ENCODE results near the gene AK8. TPM values are rescaled to one million over a fixed set of nuclear protein-coding genes. Genes with fewer than 3 reads are reported as not detected.

The AK8 gene
- polyA plus RNA-seq, 1 of the 3 experiments (the other 2 are of a cell fraction) = 0.77 TPM

GRCh38 chr9:132896264-132896663 is 18.2 kb upstream of the AK8 start:
- 97% methylated on average over 10 of the region's 13 CpGs for WGBS (ENCODE audit: low lambda C conversion rate)
- ChIA-PET POLR2A (no interaction called here), CTCF (interaction anchor here (1.0 to 1.4 kb wide), 2 partner anchors 14 to 92 kb away, joined by 3 to 4 read pairs; no protein-coding TSS in a partner anchor)
- Histone ChIP-seq H4K20me1 (ENCODE audit: insufficient read depth) (no peaks in the 10 kb centered on the region), H3K27ac (ENCODE audit: low read depth in 2 of 2, low read length in 1 of 2) (no peak overlapping the region), H3K79me2 (ENCODE audit: insufficient read depth) (no peaks in the 10 kb centered on the region), H3K9me2 (no peaks in the 10 kb centered on the region), H3F3A (replicated peaks; ENCODE audit: insufficient read depth) (no peaks in the 10 kb centered on the region), H3K4me3 (ENCODE audit: low read depth in 2 of 2, low read length in 1 of 2) (no peak overlapping the region), H3K9ac (no peak overlapping the region), H2AFZ (ENCODE audit: low read depth) (no peak overlapping the region), H3K4me2 (no peak overlapping the region), H3K4me1 (ENCODE audit: control insufficient read depth in 1 of 2, insufficient read depth in 2 of 2, low read depth in 1 of 2, low read length in 1 of 2) (no peaks in the 10 kb centered on the region), H3K9me3 (no peaks in the 10 kb centered on the region), H3K27me3 (ENCODE audit: insufficient read depth) (no peaks in the 10 kb centered on the region), H3K36me3 (replicated peaks in 1 of 2; ENCODE audit: control insufficient read depth in 1 of 2, insufficient read depth in 2 of 2, low read length in 1 of 2) (peaks cover 36 to 78% of the 10 kb centered on the region in 2 experiments)
- TF ChIP-seq FOSL2 (IDR thresholded peaks at IDR 0.05; ENCODE audit: borderline replicate concordance, low read depth) = no peak
- no peak for TF ChIP-seq EZH2phosphoT487 (IDR thresholded peaks at IDR 0.05; ENCODE audit: borderline replicate concordance, low read depth)
- TF ChIP-seq, protein P1, sequence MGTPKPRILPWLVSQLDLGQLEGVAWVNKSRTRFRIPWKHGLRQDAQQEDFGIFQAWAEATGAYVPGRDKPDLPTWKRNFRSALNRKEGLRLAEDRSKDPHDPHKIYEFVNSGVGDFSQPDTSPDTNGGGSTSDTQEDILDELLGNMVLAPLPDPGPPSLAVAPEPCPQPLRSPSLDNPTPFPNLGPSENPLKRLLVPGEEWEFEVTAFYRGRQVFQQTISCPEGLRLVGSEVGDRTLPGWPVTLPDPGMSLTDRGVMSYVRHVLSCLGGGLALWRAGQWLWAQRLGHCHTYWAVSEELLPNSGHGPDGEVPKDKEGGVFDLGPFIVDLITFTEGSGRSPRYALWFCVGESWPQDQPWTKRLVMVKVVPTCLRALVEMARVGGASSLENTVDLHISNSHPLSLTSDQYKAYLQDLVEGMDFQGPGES (IDR thresholded peaks at IDR 0.05; ENCODE audit: low read depth, low read length) = no peak
- TF ChIP-seq, protein P2, sequence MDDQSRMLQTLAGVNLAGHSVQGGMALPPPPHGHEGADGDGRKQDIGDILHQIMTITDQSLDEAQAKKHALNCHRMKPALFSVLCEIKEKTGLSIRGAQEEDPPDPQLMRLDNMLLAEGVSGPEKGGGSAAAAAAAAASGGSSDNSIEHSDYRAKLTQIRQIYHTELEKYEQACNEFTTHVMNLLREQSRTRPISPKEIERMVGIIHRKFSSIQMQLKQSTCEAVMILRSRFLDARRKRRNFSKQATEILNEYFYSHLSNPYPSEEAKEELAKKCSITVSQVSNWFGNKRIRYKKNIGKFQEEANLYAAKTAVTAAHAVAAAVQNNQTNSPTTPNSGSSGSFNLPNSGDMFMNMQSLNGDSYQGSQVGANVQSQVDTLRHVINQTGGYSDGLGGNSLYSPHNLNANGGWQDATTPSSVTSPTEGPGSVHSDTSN (IDR thresholded peaks at IDR 0.05) = no peak
- TF ChIP-seq, protein P3, sequence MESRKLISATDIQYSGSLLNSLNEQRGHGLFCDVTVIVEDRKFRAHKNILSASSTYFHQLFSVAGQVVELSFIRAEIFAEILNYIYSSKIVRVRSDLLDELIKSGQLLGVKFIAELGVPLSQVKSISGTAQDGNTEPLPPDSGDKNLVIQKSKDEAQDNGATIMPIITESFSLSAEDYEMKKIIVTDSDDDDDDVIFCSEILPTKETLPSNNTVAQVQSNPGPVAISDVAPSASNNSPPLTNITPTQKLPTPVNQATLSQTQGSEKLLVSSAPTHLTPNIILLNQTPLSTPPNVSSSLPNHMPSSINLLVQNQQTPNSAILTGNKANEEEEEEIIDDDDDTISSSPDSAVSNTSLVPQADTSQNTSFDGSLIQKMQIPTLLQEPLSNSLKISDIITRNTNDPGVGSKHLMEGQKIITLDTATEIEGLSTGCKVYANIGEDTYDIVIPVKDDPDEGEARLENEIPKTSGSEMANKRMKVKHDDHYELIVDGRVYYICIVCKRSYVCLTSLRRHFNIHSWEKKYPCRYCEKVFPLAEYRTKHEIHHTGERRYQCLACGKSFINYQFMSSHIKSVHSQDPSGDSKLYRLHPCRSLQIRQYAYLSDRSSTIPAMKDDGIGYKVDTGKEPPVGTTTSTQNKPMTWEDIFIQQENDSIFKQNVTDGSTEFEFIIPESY (IDR thresholded peaks at IDR 0.05; ENCODE audit: borderline replicate concordance, low read depth) = no peak
- no peak for TF ChIP-seq JUND (IDR thresholded peaks at IDR 0.05)
- no peak for TF ChIP-seq YY1 (IDR thresholded peaks at IDR 0.05; ENCODE audit: low read depth)
- no peak for TF ChIP-seq USF2 (IDR thresholded peaks at IDR 0.05; ENCODE audit: borderline replicate concordance, low read depth, low read length)
- TF ChIP-seq TCF12 (IDR thresholded peaks at IDR 0.05) = no peak
- TF ChIP-seq, protein P4, sequence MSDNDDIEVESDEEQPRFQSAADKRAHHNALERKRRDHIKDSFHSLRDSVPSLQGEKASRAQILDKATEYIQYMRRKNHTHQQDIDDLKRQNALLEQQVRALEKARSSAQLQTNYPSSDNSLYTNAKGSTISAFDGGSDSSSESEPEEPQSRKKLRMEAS (IDR thresholded peaks at IDR 0.05; ENCODE audit: low read depth) = no peak
- no peak for TF ChIP-seq NRF1 (IDR thresholded peaks at IDR 0.05; ENCODE audit: low read depth, low read length)
- TF ChIP-seq SIN3A (IDR thresholded peaks at IDR 0.05; ENCODE audit: borderline replicate concordance, low read depth, low read length) = no peak
- no peak for DNase-seq
